Vagina (tissue), 2 donors: Measurements from ENCODE around the gene RANBP17.

ENCODE experiments used
- CTCF ChIP-seq, 3 experiments: fragments of 450-650 bp in 2 of 3; fragments of 200-600 bp in 1 of 3; sonication (generic) in 1 of 3; IDR thresholded peaks; one replicate each; pipeline ENCODE4 v1.5.1; 2017 to 2019; ENCODE audit warnings: antibody characterized with exemption in 3 of 3, mild to moderate bottlenecking in 2 of 3, moderate library complexity in 2 of 3
- POLR2A ChIP-seq, 2 donors: fragments of 450-650 bp; IDR thresholded peaks; one replicate each; pipeline ENCODE4 v1.6.1; 2017; ENCODE audit warnings: antibody characterized with exemption in 2 of 2, mild to moderate bottlenecking in 2 of 2, moderate library complexity in 2 of 2
- POLR2AphosphoS5 ChIP-seq, 2 donors: sonication (generic); formaldehyde crosslinking; IDR thresholded peaks; one replicate each; pipeline ENCODE4 v1.9.0; 2017; ENCODE audit warnings: antibody characterized with exemption in 2 of 2, mild to moderate bottlenecking in 2 of 2, low read depth in 1 of 2; ENCODE audit not compliant: insufficient read depth in 1 of 2

GRCh38 chr5:171192111-171192510 lies 330.3 kb downstream of the RANBP17 start:
- TF ChIP-seq POLR2AphosphoS5 (IDR thresholded peaks at IDR 0.05; ENCODE audit: insufficient read depth in 1 of 2, low read depth in 1 of 2) (no peak), CTCF (IDR thresholded peaks at IDR 0.05) (no peak), POLR2A (IDR thresholded peaks at IDR 0.05) (no peak)
